Muscle of back (tissue), 11 donors: ENCODE data around the gene OLFM4. TPM values are rescaled to one million over a fixed set of nuclear protein-coding genes. Genes with fewer than 3 reads are reported as not detected.

Source experiments
- DNase-seq, 3 donors: peaks; one replicate each; pipeline versions ENCODE4 v3.0.0 to v3.0.0-alpha.2; 2013
- polyA plus RNA-seq, 10 donors: library from polyadenylated mRNA; unstranded; fragments of 120-200 nt; gene quantifications; one replicate each; pipeline ENCODE4 v1.2.1, GENCODE V29; 2013; ENCODE audit not compliant: insufficient read length in 10 of 10

The OLFM4 gene
- polyA plus RNA-seq, 10 donors = 0.62 to 1.4 (median 0.84) TPM

DNA sequence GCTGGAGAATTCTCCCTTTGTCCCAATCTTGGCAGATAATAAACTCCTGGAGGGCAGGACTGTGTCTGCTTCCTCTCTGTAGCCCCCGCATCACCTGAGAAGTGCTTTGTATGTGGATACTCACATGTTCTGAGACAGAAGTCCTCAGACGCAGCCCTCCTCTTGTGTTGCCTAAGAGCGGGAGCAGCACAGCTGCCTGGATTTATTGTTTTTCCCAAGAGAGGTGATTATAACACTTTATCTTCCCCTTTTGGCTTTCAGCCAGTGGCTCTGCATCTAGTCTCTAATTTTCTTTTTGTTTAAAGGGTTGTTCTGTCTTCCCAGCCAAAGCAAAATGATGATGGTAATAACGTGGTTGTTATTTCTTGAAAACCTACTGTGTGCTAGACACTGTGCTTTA is 36.1 kb downstream of the OLFM4 start:
- peak; percentile 23 to 82 (median 48) for DNase-seq

DNA sequence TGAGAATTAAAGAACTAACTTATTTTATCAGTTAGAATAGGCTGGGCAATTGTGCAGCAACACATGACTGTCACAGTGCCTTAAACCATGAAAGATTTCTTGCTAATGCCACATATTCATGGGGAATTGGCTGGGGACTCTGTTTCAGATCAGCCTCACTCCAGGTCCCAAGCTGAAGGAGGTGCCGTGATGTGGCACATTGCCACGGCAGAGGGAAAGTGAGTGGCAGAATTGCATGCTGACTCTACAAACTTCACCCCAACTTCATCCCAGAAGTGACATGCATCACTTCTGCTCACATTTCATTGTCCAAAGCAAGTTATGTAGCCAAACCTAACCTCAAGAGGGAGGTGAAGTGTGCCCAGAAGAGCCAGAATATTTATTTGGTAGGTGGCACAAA is 37.8 kb downstream of the OLFM4 start:
- no peak for DNase-seq

GRCh38 chr13:53068585-53069520 is 40.2 kb downstream of the OLFM4 start:
- peak; percentile 37 to 89 (median 46) for DNase-seq

- no peak for DNase-seq
Observed at GRCh38 chr13:53069800-53070199, 41.2 kb downstream of the OLFM4 start.

DNA sequence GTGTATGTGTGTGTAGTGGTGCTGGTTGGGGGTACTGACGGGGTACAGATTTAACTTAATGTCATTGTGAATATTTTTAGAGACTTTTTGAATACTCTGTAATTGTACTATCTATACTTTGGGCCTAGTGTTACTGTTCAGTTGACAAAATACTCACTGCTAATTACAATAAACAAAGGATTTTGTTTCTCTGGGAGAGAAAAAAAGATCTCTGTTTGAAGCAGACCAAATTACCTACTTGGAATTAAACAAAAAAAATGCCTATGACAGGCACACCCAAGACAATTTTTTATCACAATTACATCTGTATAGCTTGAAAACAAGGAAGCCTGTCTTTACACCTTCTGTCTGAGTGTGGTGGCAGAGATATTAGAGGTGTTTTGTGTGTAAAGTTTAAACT is 45.1 kb downstream of the OLFM4 start:
- no peak for DNase-seq

- no peak for DNase-seq
Observed at GRCh38 chr13:53074114-53074513, 45.5 kb downstream of the OLFM4 start.

DNA sequence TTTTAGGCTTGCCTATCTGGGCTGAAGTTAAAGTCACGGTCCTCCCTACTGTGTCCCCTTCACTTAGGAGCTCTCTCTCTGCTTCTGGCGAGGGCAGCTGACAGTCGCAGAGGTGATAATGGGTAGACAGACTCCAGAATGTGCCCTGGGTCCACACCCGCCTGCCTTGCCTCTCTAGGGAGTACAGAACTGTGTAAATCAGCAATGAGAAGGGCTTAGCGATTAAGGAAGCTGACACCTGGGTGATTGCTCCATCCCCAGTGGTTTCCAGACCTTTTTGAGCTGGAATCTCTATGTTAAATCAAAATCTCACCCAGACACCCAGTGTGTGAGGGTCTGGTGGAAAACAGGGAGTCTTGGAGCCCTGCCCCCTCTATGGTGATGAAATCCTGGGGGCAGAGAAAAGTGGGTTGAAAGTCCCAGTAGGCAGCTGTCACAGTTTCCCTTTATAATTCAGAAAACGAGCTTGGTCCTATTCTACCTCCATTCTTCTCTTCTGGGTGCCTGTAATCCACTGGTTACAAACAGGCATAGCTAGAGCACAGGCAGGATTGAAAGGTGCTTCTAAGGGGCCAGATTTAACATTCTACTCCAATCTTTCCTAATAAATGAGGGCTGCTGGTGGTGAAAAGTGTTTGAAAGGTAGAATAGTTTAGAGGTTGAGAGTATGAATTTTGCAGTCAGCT is 46.9 kb downstream of the OLFM4 start:
- DNase-seq = no peak

DNA sequence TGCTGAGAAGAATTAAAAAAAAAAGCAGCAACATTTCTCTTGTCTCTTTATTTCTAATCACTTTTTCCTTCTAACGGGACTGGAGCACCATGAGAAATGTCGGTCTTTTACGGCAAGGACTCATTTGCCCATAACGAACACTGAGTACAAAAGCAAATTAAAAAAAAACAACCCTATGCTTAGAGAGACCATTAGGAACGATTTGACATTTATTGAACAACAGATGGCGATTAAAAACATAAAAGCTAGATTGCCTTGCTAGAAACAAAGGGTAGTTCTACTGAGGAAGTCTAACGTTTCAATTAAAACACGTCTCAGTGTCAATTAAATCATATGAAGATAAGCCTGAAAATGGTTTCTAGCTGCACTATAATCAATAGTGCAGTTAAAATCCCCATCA is 51.1 kb downstream of the OLFM4 start:
- DNase-seq = no peak

- DNase-seq = no peak
Observed at GRCh38 chr13:53088871-53089270, 60.3 kb downstream of the OLFM4 start.

GRCh38 chr13:53089951-53090350 is 61.3 kb downstream of the OLFM4 start:
- DNase-seq = no peak

DNA sequence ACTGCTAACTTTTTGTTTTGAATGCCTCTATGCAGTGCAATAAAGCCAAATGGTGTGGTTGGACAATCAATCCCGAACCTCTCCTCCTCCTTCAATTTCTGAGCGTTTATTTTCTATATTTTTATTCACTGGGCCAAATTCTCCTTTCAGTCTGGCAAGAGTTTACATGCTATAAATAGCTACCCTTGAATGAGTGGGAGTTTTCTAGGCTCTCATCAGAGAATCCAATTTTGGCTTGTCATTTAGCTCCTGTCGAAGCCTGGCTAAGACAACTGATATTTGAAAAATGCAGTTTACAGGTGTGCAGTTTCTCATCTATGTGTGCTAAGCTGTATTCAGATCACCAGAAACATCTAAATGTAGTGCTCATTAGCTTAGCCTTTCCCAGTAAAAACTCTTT is 61.8 kb downstream of the OLFM4 start:
- DNase-seq = peak; percentile 22 to 66 (median 45)

- peak in 1 of 3 donors; percentile 29 for DNase-seq
Observed at GRCh38 chr13:53092931-53093330, 64.3 kb downstream of the OLFM4 start.

DNA sequence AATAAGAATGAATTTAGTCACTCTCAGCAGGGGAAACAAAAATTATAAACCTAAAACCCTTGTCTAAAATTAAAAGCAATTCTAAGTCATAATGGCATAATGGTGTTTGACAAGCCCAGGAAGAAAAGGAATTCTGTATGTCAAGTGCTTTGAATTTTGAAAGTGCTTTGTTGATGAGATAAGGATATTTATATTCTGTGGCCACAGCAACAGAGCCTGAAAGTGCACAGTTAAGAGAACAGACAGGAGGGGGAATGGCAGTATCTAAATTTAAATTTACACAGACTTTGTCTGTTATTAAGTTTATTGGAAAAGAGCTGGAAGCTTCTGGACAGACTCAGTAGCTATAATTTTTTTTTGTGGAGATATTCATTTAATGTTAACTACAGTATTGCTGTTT is 69.8 kb downstream of the OLFM4 start:
- DNase-seq = no peak

DNA sequence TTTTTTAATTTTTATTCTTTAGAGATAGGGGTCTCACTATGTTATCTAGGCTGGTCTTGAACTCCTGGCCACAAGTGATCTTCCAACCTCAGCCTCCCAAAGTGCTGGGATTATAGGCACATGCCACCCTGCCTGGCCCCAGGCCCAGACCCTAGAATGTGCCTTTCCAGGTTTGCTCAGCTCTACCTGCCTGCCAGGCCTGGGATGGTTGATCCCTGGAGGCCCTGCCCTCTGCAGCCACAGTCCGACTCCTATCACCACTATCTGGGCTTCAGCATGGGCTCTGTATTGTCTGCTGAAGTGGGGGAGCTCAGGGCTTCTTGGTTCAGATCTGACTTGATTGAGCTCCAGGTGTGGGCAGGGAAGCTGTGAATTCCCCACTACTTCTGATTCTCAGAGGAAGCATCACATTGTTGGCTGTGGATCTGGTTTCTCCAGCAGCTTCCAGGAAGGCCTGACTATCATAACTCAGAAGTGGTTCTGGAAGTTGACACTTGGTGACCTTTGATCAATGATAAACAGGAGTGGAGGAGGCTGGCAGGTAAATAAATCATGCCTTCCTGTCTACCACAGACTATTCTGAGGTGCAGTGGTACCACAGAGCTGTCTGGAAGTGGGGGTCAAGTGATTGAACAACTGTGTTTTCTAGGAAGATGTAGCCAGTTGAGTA is 71.9 kb downstream of the OLFM4 start:
- no peak for DNase-seq

Other genes starting within 250 kb of the OLFM4 start
- 1 to 10 TPM in 1 of 10 donors, under 1 TPM in 9; 0.49 to 1.3 (median 0.62) TPM for gene PCDH8, start 180.2 kb upstream of the OLFM4 start, polyA plus RNA-seq